ENCODE measurements around the gene A2M. TPM values are rescaled to one million over a fixed set of nuclear protein-coding genes. Genes with fewer than 3 reads are reported as not detected.

A2M gene
- total RNA-seq, 2 donors from 2014 or later = 105 to 201 TPM

DNA sequence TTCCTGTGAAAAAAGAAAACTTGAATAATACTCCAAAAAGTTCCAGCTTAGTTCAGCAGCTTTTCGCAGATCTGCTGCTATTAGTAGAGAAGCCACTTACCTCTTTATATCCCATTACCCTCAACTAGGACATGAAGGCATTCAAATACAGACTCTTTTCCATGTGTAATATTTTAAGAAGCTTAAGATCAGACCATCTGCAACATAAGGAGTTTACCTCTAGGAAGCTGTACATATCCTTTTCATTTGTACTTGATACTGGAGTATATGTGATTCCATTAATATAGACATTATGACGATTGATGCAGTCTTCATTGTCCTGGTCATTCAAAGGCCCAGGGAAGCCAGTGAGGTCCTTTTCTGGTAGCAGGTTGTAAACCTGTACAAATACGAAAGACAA lies 20.4 kb downstream of the A2M start:
- H3K36me3 ChIP-seq = no peaks in the 10 kb centered on the region
- no peak for DNase-seq

DNA sequence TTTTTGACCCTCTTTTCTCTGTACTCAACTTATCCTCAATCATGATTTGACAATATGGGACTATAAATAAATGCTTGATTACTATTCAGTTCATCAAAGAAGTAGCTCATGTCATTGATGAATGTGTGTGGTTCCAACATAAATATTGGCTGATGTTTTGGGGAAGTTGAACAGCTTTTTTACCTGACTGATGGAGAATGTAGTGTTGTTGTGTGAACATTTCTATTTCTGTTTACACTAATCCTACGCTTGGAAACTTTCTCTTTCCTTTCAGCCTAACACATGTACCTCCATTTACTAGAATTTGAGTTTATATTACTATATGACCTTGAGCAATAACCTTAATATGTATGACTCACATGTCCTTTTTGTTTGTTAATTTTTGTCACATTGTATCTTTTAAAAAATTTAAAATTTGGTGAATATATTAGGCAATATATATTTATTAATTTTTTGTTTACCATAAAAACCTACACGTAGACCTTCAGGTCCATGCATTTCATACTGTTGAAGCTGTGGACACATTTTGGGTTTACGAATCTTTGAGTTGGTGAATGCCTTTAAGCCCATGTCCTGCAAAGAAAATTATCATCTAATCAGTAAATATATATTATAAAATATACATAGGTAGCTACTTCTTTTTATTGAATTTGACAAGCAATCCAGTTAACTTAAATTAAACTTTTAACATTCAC lies 21.1 kb downstream of the A2M start:
- no peaks in the 10 kb centered on the region for H3K36me3 ChIP-seq
- H3K9me3 ChIP-seq = no peaks in the 10 kb centered on the region
- H3K27ac ChIP-seq = no peak overlapping the region

More for the DNA sequence above, 20.4 kb downstream of the A2M start:
- TF ChIP-seq, protein P1, sequence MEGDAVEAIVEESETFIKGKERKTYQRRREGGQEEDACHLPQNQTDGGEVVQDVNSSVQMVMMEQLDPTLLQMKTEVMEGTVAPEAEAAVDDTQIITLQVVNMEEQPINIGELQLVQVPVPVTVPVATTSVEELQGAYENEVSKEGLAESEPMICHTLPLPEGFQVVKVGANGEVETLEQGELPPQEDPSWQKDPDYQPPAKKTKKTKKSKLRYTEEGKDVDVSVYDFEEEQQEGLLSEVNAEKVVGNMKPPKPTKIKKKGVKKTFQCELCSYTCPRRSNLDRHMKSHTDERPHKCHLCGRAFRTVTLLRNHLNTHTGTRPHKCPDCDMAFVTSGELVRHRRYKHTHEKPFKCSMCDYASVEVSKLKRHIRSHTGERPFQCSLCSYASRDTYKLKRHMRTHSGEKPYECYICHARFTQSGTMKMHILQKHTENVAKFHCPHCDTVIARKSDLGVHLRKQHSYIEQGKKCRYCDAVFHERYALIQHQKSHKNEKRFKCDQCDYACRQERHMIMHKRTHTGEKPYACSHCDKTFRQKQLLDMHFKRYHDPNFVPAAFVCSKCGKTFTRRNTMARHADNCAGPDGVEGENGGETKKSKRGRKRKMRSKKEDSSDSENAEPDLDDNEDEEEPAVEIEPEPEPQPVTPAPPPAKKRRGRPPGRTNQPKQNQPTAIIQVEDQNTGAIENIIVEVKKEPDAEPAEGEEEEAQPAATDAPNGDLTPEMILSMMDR (IDR thresholded peaks at IDR 0.05) = no peak
- H3K27ac ChIP-seq = no peak overlapping the region
- H3K4me3 ChIP-seq = no peak overlapping the region
- no peaks in the 10 kb centered on the region for H3K9me3 ChIP-seq
- H3K9ac ChIP-seq (ENCODE audit: low read depth in 2 of 2, low read length in 2 of 2) = no peak overlapping the region
- no peaks in the 10 kb centered on the region for H3K27me3 ChIP-seq
- intact Hi-C loops (cut with DNase I) = no loop called here
- H3K4me1 ChIP-seq = no peaks in the 10 kb centered on the region

GRCh38 chr12:9091891-9092598 lies 23.7 kb downstream of the A2M start:
- H3K36me3 ChIP-seq = no peaks in the 10 kb centered on the region
- intact Hi-C loops (cut with DNase I) = no loop called here
- H3K4me3 ChIP-seq = no peak overlapping the region
- no peaks in the 10 kb centered on the region for H3K27me3 ChIP-seq
- H3K27ac ChIP-seq = no peak overlapping the region
- no peak for DNase-seq
- TF ChIP-seq, protein P1 (IDR thresholded peaks at IDR 0.05) = no peak
- H3K9me3 ChIP-seq = no peaks in the 10 kb centered on the region
- H3K9ac ChIP-seq (ENCODE audit: low read depth in 2 of 2, low read length in 2 of 2) = no peak overlapping the region
- H3K4me1 ChIP-seq = no peaks in the 10 kb centered on the region

More for the DNA sequence above, 21.1 kb downstream of the A2M start:
- H3K27me3 ChIP-seq = no peaks in the 10 kb centered on the region
- intact Hi-C loops (cut with DNase I) = no loop called here
- DNase-seq = no peak
- no peaks in the 10 kb centered on the region for H3K4me1 ChIP-seq
- H3K4me3 ChIP-seq = no peak overlapping the region
- no peak overlapping the region for H3K9ac ChIP-seq (ENCODE audit: low read depth in 2 of 2, low read length in 2 of 2)
- TF ChIP-seq, protein P1 (IDR thresholded peaks at IDR 0.05) = no peak

DNA sequence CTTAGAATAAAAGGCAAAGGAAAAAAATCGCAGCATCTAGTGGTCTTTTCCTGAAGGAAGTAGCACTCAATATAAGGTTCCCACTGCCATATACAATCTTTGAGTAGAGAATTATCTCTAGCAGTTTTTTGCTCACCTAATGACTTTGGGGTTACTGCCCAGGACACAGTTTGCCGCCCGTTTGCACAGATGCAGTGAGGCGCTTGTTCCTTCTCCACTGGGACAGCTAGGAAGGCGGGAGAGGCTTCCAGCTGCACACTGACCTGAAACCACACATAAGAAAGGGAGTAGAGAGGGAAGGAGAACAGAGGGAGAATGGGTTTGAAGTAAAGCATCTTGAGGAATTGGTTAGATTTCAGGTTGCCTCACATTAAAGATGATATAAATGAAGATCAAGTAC lies 25.5 kb downstream of the A2M start:
- H3K4me3 ChIP-seq = no peak overlapping the region
- no peaks in the 10 kb centered on the region for H3K36me3 ChIP-seq
- TF ChIP-seq, protein P1 (IDR thresholded peaks at IDR 0.05) = no peak
- no peaks in the 10 kb centered on the region for H3K27me3 ChIP-seq
- intact Hi-C loops (cut with DNase I) = no loop called here
- H3K4me1 ChIP-seq = no peaks in the 10 kb centered on the region
- no peak for DNase-seq
- no peak overlapping the region for H3K9ac ChIP-seq (ENCODE audit: low read depth in 2 of 2, low read length in 2 of 2)
- H3K27ac ChIP-seq = no peak overlapping the region
- H3K9me3 ChIP-seq = no peaks in the 10 kb centered on the region

DNA sequence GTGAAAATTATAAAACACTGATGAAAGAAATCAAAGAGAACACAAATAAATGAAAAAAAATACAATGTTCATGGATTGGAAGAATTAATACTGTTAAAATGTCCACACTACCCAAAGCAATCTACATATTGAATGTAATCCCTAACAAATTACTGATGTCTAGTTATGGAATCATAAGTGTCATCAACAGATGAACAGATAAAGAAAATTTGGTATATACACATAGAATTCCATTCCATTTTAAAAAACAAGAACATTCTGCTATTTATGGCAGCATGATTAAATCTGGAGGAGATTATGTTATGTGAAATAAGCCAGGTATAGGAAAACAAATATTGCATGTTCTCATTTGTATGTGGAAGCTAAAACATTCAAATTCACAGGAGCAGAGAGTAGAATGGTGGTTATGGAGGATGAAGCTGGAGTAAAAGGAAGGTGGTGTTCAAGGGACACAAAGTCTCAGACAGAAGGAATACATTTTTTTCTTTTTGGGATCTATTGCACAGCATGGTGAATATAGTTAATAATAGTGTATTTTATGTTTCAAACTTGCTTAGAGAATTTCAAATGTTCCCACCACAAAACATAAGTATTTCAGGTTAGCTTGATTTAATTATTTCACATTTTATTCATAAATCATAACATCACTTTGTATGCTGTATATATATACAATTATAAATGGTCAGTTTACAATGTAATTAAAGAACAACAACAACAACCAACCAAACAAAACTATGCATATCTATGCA lies 28.5 kb downstream of the A2M start:
- H3K4me1 ChIP-seq = no peaks in the 10 kb centered on the region
- no peaks in the 10 kb centered on the region for H3K27me3 ChIP-seq
- H3K9ac ChIP-seq (ENCODE audit: low read depth in 2 of 2, low read length in 2 of 2) = no peak overlapping the region
- TF ChIP-seq, protein P1 (IDR thresholded peaks at IDR 0.05) = no peak
- DNase-seq = no peak
- no peaks in the 10 kb centered on the region for H3K9me3 ChIP-seq
- intact Hi-C loops (cut with DNase I) = no loop called here
- no peaks in the 10 kb centered on the region for H3K36me3 ChIP-seq
- no peak overlapping the region for H3K4me3 ChIP-seq
- no peak overlapping the region for H3K27ac ChIP-seq

Measured in colonic mucosa (tissue), 4 donors.